SK-N-SH (cell line): ENCODE measurements around the gene SLC34A3.

ENCODE experiments used
- CHD2 ChIP-seq: fragments of 150-350 bp; IDR thresholded peaks from 2 replicates; pipeline ENCODE4 v1.6.1; 2018; ENCODE audit warnings: low read length; ENCODE audit not compliant: partially characterized antibody
- CTCF ChIP-seq: fragments of 200-600 bp; sonication (generic); IDR thresholded peaks from 2 replicates; pipeline ENCODE4 v1.6.1; 2017; ENCODE audit warnings: antibody characterized with exemption, mild to moderate bottlenecking, moderate library complexity
- FOXJ3 ChIP-seq: sonication (generic); formaldehyde crosslinking; IDR thresholded peaks from 2 replicates; pipeline ENCODE4 v1.5.1; 2020; ENCODE audit warnings: mild to moderate bottlenecking, missing genetic modification reagents
- RCOR1 ChIP-seq: fragments of 150-350 bp; IDR thresholded peaks from 2 replicates; pipeline ENCODE4 v1.6.1; 2017; ENCODE audit warnings: antibody characterized with exemption, low read length
- RFX5 ChIP-seq: IDR thresholded peaks from 2 replicates; pipeline ENCODE4 v1.6.1; 2012; ENCODE audit warnings: mild to moderate bottlenecking, improper control_type of control experiment, low read length
- TAF1 ChIP-seq: IDR thresholded peaks from 2 replicates; pipeline ENCODE4 v1.6.1; 2012; ENCODE audit warnings: low read depth, mild to moderate bottlenecking, low read length, moderate library complexity, borderline replicate concordance

GRCh38 chr9:137200311-137201204 is 30.1 kb upstream of the SLC34A3 start, which contains the start of gene TPRN:
- TF ChIP-seq FOXJ3 (CRISPR knock-in tag) (no peak), RCOR1 (no peak), TAF1 (peak; percentile 94), CTCF (no peak), RFX5 (no peak), CHD2 (peak; percentile 80)
